ENCODE data around the gene PLXNA4.

The PLXNA4 gene

DNA sequence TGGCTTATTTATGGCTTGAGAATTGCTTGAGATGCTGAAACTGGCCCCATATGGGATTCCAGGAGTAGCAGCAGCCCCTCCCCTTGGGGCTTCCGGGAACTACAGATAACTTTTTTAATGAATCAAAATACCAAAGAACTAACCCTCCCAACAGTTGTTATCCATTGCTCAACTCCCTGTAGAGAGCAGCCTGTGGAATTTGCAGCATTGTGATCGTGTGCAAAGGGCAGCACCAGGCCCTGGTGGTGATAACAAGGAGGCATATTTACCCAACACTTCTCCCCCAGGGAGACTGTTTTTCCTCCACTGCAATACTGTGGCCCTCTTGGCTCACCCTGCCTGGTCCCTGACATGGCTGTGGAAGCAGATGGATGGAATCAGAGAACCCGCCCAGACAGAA lies 196.2 kb downstream of the PLXNA4 start:
- in situ Hi-C loops (cut with MboI; ENCODE audit: low sequenced_read_pairs), result no loop called here
- Histone ChIP-seq H3K27me3 (ENCODE audit: low read depth) (no peaks in the 10 kb centered on the region), H3K4me1 (no peaks in the 10 kb centered on the region), H3K9me3 (no peaks in the 10 kb centered on the region), H3K36me3 (replicated peaks) (no peaks in the 10 kb centered on the region), H3K4me3 (no peak overlapping the region)
- no peak for DNase-seq (ENCODE audit: low spot score in 2 of 2)

DNA sequence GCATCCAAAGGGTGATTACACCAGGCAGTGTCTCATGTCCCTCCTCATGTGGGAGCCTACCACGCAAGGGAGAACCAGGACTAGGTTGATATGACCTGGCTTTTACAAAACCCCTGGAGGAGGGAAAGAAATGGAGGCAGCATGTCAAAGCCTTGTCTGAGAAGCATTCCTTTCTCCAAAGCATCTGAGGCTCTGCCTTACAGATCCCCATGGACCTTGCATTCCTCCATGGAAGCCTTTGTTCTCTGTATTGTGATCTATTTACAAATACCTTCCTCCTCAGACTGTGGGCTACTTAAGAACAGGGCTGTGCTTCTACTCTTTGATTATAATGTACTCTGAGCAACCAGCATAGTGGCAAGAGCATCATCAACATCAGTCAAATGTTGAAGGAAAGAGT lies 197.0 kb downstream of the PLXNA4 start:
- H3K4me1 ChIP-seq, result no peaks in the 10 kb centered on the region
- H3K9me3 ChIP-seq, result no peaks in the 10 kb centered on the region
- no peak overlapping the region for H3K4me3 ChIP-seq
- in situ Hi-C loops (cut with MboI; ENCODE audit: low sequenced_read_pairs), result no loop called here
- H3K36me3 ChIP-seq (replicated peaks), result no peaks in the 10 kb centered on the region
- no peaks in the 10 kb centered on the region for H3K27me3 ChIP-seq (ENCODE audit: low read depth)
- no peak for DNase-seq (ENCODE audit: low spot score in 2 of 2)

DNA sequence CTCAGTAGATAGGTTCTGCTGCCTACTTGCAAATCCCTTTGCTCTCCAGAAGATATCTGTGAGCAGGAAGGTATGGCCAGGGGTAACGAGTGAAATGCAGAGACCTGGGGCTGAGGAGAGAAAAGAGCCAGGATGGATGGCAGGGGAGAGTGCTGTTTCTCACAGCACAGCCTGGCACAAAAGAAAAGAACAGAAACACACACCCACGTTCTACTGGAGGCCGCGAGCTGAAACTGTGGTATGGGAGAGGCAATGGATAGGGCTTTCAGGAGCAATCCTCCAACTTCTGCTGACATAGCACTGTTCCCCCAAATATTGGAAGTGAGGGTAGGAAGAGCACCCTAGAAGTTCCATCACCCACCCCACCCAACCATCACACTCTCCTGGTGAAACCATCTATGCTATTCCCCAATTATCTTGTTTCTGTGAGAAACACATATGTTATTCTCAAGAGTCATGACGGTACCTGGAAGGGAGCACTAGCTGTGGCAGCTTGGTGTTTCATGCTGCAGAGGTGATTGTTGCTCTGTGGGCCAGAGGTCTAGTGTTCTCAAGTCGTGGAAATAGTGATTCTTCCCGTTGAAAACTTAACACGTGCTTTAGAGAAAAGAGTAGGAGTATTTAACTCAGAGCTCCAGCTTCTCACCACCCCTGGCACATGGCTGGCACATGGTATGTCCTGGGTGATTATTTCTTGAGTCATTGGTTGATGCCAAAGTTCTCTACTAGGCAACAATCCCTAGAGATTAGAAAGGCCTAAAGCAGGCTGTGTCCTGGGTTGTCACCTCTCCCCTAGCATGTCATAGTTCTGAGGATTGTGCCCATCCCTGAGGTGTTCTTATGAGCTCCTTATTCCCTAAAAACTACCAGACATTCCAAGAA lies 198.3 kb downstream of the PLXNA4 start:
- H3K27me3 ChIP-seq (ENCODE audit: low read depth), result no peaks in the 10 kb centered on the region
- no peaks in the 10 kb centered on the region for H3K9me3 ChIP-seq
- H3K36me3 ChIP-seq (replicated peaks), result no peaks in the 10 kb centered on the region
- no peak overlapping the region for H3K4me3 ChIP-seq
- H3K4me1 ChIP-seq, result no peaks in the 10 kb centered on the region
- DNase-seq (ENCODE audit: low spot score in 2 of 2), result no peak
- in situ Hi-C loops (cut with MboI; ENCODE audit: low sequenced_read_pairs), result no loop called here

DNA sequence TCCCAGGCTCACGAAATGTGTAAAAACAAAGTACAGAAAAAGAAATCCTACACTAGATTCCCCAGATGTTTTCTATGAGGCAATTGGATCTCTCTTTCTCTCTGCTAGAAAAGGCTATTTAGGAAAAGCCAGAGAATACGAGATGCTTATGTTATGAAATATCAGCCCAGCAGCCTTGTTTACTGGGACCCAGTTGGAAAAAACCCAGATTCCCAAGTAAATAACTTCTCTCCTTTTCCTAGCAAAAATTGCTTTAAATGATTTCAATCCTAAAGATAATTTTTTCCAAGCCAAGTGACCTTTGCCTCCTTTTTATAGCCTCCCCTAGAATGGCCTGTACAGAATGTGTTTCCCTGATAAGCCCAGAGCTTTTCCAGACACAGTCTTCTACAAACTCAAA lies 199.3 kb downstream of the PLXNA4 start:
- Histone ChIP-seq H3K4me1 (no peaks in the 10 kb centered on the region), H3K9me3 (no peaks in the 10 kb centered on the region), H3K36me3 (replicated peaks) (no peaks in the 10 kb centered on the region), H3K4me3 (no peak overlapping the region), H3K27me3 (ENCODE audit: low read depth) (no peaks in the 10 kb centered on the region)
- no peak for DNase-seq (ENCODE audit: low spot score in 2 of 2)
- in situ Hi-C loops (cut with MboI; ENCODE audit: low sequenced_read_pairs), result no loop called here

DNA sequence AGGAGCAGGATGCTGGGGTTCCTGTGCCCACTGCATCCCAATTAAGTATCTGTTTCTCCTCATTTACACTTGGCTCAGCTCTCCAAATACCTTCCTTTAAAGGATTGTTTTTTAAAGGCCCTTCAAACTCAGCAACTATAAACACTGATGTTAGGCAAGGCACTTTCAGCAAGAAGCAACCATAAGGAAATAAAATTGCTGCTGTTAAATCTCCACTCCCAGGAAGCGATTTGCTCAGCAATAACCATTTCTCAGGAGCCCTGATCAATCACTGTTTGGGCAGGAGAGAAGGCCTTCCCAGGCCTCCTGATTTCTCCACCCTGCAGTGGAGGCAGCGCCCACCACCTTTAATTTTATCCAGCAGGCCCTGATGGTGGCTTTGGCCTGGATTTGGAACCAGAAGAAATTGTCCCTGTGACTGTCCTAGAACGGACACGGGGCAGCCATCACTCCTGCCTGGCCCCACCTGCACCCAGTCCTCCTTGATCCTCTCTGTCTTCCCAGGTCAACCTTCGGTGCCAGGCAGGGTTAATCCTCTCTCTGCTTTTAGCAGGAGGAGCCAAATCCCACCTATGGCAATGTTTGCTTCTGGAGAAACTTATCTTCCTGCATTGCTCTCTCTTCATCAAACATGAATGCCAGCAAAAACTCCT lies 199.8 kb downstream of the PLXNA4 start:
- in situ Hi-C loops (cut with MboI; ENCODE audit: low sequenced_read_pairs), result no loop called here

DNA sequence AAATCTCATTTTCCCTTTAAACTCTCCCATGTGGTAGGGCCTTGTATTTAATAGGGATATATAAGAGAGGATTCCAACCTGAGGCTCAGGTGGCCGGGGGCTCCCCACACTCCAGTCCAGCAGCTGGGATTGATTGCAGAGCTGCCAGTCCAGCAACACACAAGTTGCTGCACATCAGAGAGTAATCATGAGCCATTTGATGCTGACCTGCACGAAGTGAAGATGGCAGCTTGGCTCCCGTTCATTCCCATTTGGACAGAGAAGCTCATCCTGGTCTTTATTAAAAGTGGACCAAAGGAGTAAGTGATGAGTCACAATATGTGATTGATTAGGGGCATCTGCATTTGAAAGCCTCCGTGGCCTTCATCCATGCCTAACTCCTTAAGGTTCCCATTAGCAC lies 202.4 kb downstream of the PLXNA4 start:
- in situ Hi-C loops (cut with MboI; ENCODE audit: low sequenced_read_pairs), result no loop called here
- Histone ChIP-seq H3K4me1 (no peaks in the 10 kb centered on the region), H3K4me3 (no peak overlapping the region), H3K9me3 (no peaks in the 10 kb centered on the region), H3K27me3 (ENCODE audit: low read depth) (peaks cover 3% of the 10 kb centered on the region; the same call in 1 of the 2 replicates), H3K36me3 (replicated peaks) (no peaks in the 10 kb centered on the region)
- DNase-seq (ENCODE audit: low spot score in 2 of 2), result no peak

More for the DNA sequence above, 199.8 kb downstream of the PLXNA4 start:
- Histone ChIP-seq H3K4me3 (no peak overlapping the region), H3K4me1 (no peaks in the 10 kb centered on the region), H3K27me3 (ENCODE audit: low read depth) (no peaks in the 10 kb centered on the region), H3K36me3 (replicated peaks) (no peaks in the 10 kb centered on the region), H3K9me3 (no peaks in the 10 kb centered on the region)
- no peak for DNase-seq (ENCODE audit: low spot score in 2 of 2)

DNA sequence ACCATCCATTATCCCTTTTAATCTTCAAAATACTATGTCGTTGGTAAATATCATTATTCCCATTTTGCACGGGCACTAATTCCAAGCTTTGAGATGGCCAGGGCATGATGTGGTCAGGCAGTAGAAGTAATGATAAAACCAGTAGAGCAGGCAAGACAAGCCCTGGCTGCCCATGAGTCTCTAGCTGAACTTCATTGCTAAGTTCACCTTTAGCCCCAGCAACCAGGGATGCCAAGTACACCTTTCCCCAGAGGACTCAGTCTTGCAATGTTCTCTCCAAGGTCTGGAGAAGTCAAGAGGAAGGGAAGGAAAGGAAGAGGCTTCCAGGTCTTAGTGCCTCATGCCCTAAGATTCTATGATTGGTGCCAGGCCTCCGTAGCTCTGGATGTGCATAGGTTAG lies 203.2 kb downstream of the PLXNA4 start:
- Histone ChIP-seq H3K36me3 (replicated peaks) (no peaks in the 10 kb centered on the region), H3K4me3 (no peak overlapping the region), H3K27me3 (ENCODE audit: low read depth) (peaks cover 3% of the 10 kb centered on the region; the same call in 1 of the 2 replicates), H3K4me1 (no peaks in the 10 kb centered on the region), H3K9me3 (no peaks in the 10 kb centered on the region)
- no peak for DNase-seq (ENCODE audit: low spot score in 2 of 2)
- in situ Hi-C loops (cut with MboI; ENCODE audit: low sequenced_read_pairs), result no loop called here

DNA sequence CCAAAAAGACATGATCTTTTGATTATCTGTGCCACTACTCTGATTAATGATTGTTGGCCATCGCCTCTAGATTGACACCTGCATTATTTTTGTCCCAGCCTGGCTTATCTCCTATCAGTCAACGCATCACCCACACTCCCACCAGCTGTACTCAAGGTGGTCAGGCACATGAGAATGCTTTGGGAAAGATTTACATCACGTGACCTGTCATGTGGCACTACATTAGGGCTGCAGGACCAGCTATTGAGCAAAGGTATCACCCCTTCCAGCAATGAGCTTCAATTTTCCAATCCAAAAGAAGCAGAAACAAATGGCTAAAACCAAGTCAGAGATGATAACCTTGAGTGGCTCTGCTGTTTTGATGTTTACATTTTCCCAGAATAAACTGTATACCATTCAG lies 204.3 kb downstream of the PLXNA4 start:
- no peak for DNase-seq (ENCODE audit: low spot score in 2 of 2)
- in situ Hi-C loops (cut with MboI; ENCODE audit: low sequenced_read_pairs), result no loop called here
- Histone ChIP-seq H3K27me3 (ENCODE audit: low read depth) (peaks cover 3% of the 10 kb centered on the region; the same call in 1 of the 2 replicates), H3K9me3 (no peaks in the 10 kb centered on the region), H3K36me3 (replicated peaks) (no peaks in the 10 kb centered on the region), H3K4me3 (no peak overlapping the region), H3K4me1 (no peaks in the 10 kb centered on the region)

DNA sequence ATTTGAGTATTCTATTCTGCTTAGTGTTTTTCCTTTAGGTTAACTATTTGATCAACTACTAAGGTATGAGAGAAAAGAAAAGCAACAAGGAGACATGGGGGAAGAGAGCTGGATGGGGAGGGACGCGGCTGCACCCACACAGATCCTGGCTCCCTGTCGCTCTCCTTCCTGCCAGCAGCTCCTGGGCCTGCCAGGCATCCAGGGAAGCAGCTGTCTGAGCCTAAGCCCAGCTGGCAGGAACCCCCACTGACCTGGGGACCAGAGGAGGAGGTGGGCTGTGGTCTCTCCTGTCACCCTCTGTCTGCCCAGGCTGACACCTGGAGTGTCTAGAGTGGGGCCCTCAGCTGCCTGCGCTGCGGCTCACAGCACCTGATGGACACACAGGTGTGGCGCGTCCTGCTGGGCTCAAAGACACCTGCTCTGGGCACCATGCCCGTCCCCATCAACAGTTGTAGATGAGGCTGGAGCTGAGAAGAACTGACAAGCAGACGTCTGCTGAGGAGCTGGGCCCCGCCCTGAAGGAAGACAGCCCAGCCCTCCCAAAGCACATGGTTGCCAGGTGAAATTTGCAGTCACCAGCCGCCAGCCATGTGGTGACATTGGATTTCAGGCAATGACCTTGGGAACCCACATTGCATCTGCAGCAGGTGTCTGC lies 207.9 kb downstream of the PLXNA4 start:
- H3K4me1 ChIP-seq, result no peaks in the 10 kb centered on the region
- peaks cover 3% of the 10 kb centered on the region; the same call in 1 of the 2 replicates for H3K27me3 ChIP-seq (ENCODE audit: low read depth)
- H3K4me3 ChIP-seq, result no peak overlapping the region
- H3K36me3 ChIP-seq (replicated peaks), result no peaks in the 10 kb centered on the region
- H3K9me3 ChIP-seq, result no peaks in the 10 kb centered on the region
- no peak for DNase-seq (ENCODE audit: low spot score in 2 of 2)
- in situ Hi-C loops (cut with MboI; ENCODE audit: low sequenced_read_pairs), result no loop called here

DNA sequence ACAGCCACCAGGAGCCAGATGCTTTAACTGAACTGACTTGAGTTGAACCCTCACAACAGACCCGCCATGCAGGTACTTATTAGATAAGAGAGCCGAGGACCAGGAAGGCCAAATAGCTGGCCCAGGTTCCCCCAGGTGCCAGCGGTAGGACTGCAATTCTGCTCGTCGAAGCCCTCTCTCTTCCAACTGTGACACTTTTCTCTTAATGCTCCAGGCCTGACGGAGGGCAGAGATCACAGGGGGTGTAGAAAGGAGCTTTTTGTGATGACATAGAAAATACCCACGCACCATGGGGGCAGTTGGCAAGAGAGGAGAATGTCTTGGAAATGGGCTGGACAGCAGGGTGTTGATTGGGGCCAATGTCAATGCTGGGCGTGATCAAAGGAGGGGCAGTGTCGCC lies 208.5 kb downstream of the PLXNA4 start:
- Histone ChIP-seq H3K9me3 (no peaks in the 10 kb centered on the region), H3K27me3 (ENCODE audit: low read depth) (peaks cover 3% of the 10 kb centered on the region; the same call in 1 of the 2 replicates), H3K4me1 (no peaks in the 10 kb centered on the region), H3K36me3 (replicated peaks) (no peaks in the 10 kb centered on the region), H3K4me3 (no peak overlapping the region)
- DNase-seq (ENCODE audit: low spot score in 2 of 2), result no peak
- in situ Hi-C loops (cut with MboI; ENCODE audit: low sequenced_read_pairs), result no loop called here

DNA sequence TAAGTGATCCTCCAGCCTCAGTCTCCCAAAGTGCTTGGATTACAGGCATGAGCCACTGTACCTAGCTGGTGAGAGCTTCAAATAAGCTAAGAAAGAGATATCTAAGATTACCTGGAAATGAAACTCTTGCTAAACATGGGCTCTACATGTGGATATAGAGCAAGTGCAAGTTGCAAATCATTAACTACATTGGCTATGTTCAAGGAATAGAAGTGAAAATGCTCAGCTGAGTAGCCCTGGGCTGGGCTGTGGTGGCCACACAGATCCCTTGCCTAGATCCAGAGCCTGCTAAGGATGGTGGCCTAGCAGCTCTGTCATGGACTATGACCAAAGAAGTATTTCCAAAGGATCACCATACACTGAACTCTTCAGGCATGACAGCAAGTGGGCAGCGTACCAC lies 209.3 kb downstream of the PLXNA4 start:
- H3K4me3 ChIP-seq, result no peak overlapping the region
- in situ Hi-C loops (cut with MboI; ENCODE audit: low sequenced_read_pairs), result no loop called here
- peaks cover 3% of the 10 kb centered on the region; the same call in 1 of the 2 replicates for H3K27me3 ChIP-seq (ENCODE audit: low read depth)
- no peak for DNase-seq (ENCODE audit: low spot score in 2 of 2)
- H3K36me3 ChIP-seq (replicated peaks), result no peaks in the 10 kb centered on the region
- H3K9me3 ChIP-seq, result no peaks in the 10 kb centered on the region
- H3K4me1 ChIP-seq, result no peaks in the 10 kb centered on the region

DNA sequence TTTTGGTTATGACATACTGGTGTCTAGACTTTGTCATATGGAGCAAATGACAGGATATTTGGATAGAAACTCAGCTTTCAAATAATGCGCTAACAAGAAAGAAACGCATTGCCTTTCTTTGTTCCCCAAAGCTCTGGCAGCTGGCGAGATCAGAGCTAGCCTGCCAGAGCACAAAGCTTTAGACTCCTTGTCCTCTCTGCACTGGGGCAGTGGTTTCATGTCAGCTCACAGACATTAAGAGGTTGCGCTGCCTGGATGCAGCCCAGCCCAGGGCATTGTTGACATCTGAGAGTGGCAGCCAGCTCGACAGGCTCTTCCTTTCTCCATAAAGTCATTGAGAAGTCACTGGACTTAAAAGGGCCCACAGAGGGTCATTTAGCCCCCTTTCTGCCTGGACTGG lies 212.0 kb downstream of the PLXNA4 start:
- Histone ChIP-seq H3K4me1 (no peaks in the 10 kb centered on the region), H3K27me3 (ENCODE audit: low read depth) (no peaks in the 10 kb centered on the region), H3K9me3 (no peaks in the 10 kb centered on the region), H3K36me3 (replicated peaks) (no peaks in the 10 kb centered on the region), H3K4me3 (no peak overlapping the region)
- in situ Hi-C loops (cut with MboI; ENCODE audit: low sequenced_read_pairs), result no loop called here
- DNase-seq (ENCODE audit: low spot score in 2 of 2), result no peak

DNA sequence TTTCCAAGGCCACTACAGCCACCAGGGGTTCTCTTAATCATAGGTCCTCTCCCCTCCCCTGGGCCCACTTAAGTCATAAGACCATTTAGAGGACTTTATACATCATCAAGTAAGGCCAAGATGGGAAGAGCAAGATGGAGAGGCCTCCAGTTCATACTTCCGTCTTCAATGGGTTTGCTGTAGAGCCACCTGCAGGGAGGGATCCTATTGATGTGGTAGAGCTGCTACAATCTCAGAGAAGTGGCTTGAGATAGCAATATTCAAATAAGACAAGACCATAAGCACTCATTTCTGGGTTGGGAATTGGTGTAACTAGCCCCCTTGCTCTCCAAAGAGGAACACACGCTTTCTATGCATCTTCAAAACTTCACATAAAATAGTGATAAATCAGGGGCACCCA lies 214.2 kb downstream of the PLXNA4 start:
- Histone ChIP-seq H3K4me1 (no peaks in the 10 kb centered on the region), H3K36me3 (replicated peaks) (no peaks in the 10 kb centered on the region), H3K27me3 (ENCODE audit: low read depth) (no peaks in the 10 kb centered on the region), H3K4me3 (no peak overlapping the region), H3K9me3 (no peaks in the 10 kb centered on the region)
- DNase-seq (ENCODE audit: low spot score in 2 of 2), result no peak
- in situ Hi-C loops (cut with MboI; ENCODE audit: low sequenced_read_pairs), result no loop called here

DNA sequence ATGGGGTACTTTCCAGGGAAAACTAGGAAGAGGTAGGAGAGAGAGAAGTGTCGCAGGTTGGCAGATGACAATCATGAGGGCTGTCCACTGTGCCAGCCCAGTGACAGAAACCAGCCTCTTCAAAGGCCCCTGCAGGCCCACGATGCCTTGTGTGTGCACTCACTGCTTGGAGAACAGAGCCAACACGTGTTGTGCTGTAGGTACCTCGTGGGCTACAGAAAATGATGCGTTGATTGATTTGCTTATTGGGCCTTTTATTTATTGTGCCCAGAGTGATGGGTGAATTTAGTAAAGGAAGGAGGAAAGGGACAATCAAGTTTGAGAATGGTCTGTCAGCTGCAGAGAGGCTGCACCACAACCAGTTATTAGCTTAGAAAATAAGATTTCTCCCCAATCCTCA lies 215.1 kb downstream of the PLXNA4 start:
- Histone ChIP-seq H3K36me3 (replicated peaks) (no peaks in the 10 kb centered on the region), H3K27me3 (ENCODE audit: low read depth) (no peaks in the 10 kb centered on the region), H3K4me1 (no peaks in the 10 kb centered on the region), H3K9me3 (no peaks in the 10 kb centered on the region), H3K4me3 (no peak overlapping the region)
- no peak for DNase-seq (ENCODE audit: low spot score in 2 of 2)
- in situ Hi-C loops (cut with MboI; ENCODE audit: low sequenced_read_pairs), result no loop called here
